ENCODE measurements around the gene RMRP. TPM values are rescaled to one million over a fixed set of nuclear protein-coding genes. Genes with fewer than 3 reads are reported as not detected.
A peak's percentile ranks its signal among the peaks of the same experiment; 100 is the strongest.

RMRP gene
- total RNA-seq, 1 experiment from 2014 or later: 13,506 TPM

GRCh38 chr9:35691757-35692301 is 34.0 kb upstream of the RMRP start:
- Histone ChIP-seq H3K4me3 (no peak overlapping the region; the same call in 1 of the 2 replicates), H3K9me3 (ENCODE audit: insufficient read depth, low read depth) (no peaks in the 10 kb centered on the region), H2AFZ (no peak overlapping the region), H3K27me3 (ENCODE audit: insufficient read depth, low read depth) (no peaks in the 10 kb centered on the region), H3K4me1 (replicated peaks; ENCODE audit: insufficient read depth) (peaks cover 21% of the 10 kb centered on the region), H3F3A (ENCODE audit: insufficient read depth, low read depth) (peaks cover 14% of the 10 kb centered on the region; the same call in 1 of the 2 replicates), H3K36me3 (ENCODE audit: low read depth) (no peaks in the 10 kb centered on the region), H4K20me1 (ENCODE audit: insufficient read depth) (no peaks in the 10 kb centered on the region), H3K79me2 (ENCODE audit: low read depth) (no peaks in the 10 kb centered on the region), H3K27ac (no peak overlapping the region), H3K4me2 (peak overlapping the region; percentile 74), H3K9me2 (ENCODE audit: insufficient read depth) (no peaks in the 10 kb centered on the region)
- intact Hi-C loops (cut with micrococcal nuclease; ENCODE audit: unreplicated experiment): no loop called here
- CTCF ChIA-PET: no interaction called here
- BruUV-seq (replicated peaks): no TSS peak
- no peak for DNase-seq
- POLR2A ChIA-PET (ENCODE audit: unreplicated experiment): interaction anchor here (0.9 kb wide), 1 partner anchor 30 kb away, joined by 9 read pairs; no protein-coding TSS in a partner anchor
- TF ChIP-seq EZH2 (IDR thresholded peaks at IDR 0.05; ENCODE audit: low read depth) (no peak), CTCF (conservative IDR thresholded peaks at IDR 0.05) (no peak)

- Histone ChIP-seq H4K20me1 (ENCODE audit: insufficient read depth) (no peaks in the 10 kb centered on the region), H3K27me3 (ENCODE audit: insufficient read depth, low read depth) (no peaks in the 10 kb centered on the region), H3K36me3 (ENCODE audit: low read depth) (no peaks in the 10 kb centered on the region), H3K9me2 (ENCODE audit: insufficient read depth) (no peaks in the 10 kb centered on the region), H3K79me2 (ENCODE audit: low read depth) (no peaks in the 10 kb centered on the region), H3K4me3 (peak overlapping the region; percentile 77), H3K4me2 (peak overlapping the region; percentile 74), H3K27ac (no peak overlapping the region), H3K4me1 (replicated peaks; ENCODE audit: insufficient read depth) (peaks cover 21% of the 10 kb centered on the region), H2AFZ (peak overlapping the region; percentile 92), H3K9me3 (ENCODE audit: insufficient read depth, low read depth) (no peaks in the 10 kb centered on the region), H3F3A (ENCODE audit: insufficient read depth, low read depth) (peaks cover 14% of the 10 kb centered on the region; the same call in 1 of the 2 replicates)
- no TSS peak for BruUV-seq (replicated peaks)
- intact Hi-C loops (cut with micrococcal nuclease; ENCODE audit: unreplicated experiment): no loop called here
- no peak for TF ChIP-seq EZH2 (IDR thresholded peaks at IDR 0.05; ENCODE audit: low read depth)
- no peak for TF ChIP-seq CTCF (conservative IDR thresholded peaks at IDR 0.05)
- CTCF ChIA-PET: interaction anchor here (1.4 kb wide), 1 partner anchor 18 kb away, joined by 6 read pairs; the partner anchor contains the start of gene CA9
- POLR2A ChIA-PET (ENCODE audit: unreplicated experiment): interaction anchor here (0.7 to 0.9 kb wide), 2 partner anchors 30 to 1212 kb away, joined by 3 to 9 read pairs; no protein-coding TSS in a partner anchor
- DNase-seq: no peak
Observed at GRCh38 chr9:35691334-35691650, 33.5 kb upstream of the RMRP start.

GRCh38 chr9:35690614-35691333 is 33.0 kb upstream of the RMRP start:
- Histone ChIP-seq H3K36me3 (ENCODE audit: low read depth) (no peaks in the 10 kb centered on the region), H3K79me2 (ENCODE audit: low read depth) (no peaks in the 10 kb centered on the region), H3K9me2 (ENCODE audit: insufficient read depth) (no peaks in the 10 kb centered on the region), H4K20me1 (ENCODE audit: insufficient read depth) (no peaks in the 10 kb centered on the region), H3K4me3 (peak overlapping the region; percentile 77), H3K4me1 (replicated peaks; ENCODE audit: insufficient read depth) (peaks cover 21% of the 10 kb centered on the region), H3K27ac (peak overlapping the region; percentile 32; the same call in 1 of the 2 replicates), H3K27me3 (ENCODE audit: insufficient read depth, low read depth) (no peaks in the 10 kb centered on the region), H3K4me2 (peak overlapping the region; percentile 74), H2AFZ (peak overlapping the region; percentile 92), H3K9me3 (ENCODE audit: insufficient read depth, low read depth) (no peaks in the 10 kb centered on the region), H3F3A (ENCODE audit: insufficient read depth, low read depth) (peaks cover 14% of the 10 kb centered on the region; the same call in 1 of the 2 replicates)
- intact Hi-C loops (cut with micrococcal nuclease; ENCODE audit: unreplicated experiment): no loop called here
- CTCF ChIA-PET: interaction anchor here (1.4 kb wide), 1 partner anchor 17 kb away, joined by 6 read pairs; the partner anchor contains the start of gene CA9
- no TSS peak for BruUV-seq (replicated peaks)
- DNase-seq: peak in 1 of 2 experiments; percentile 38
- TF ChIP-seq EZH2 (IDR thresholded peaks at IDR 0.05; ENCODE audit: low read depth): no peak
- no peak for TF ChIP-seq CTCF (conservative IDR thresholded peaks at IDR 0.05)
- POLR2A ChIA-PET (ENCODE audit: unreplicated experiment): interaction anchor here (0.7 to 0.9 kb wide), 2 partner anchors 29 to 1213 kb away, joined by 3 to 9 read pairs; no protein-coding TSS in a partner anchor

All from PC-9 (cell line).